ENCODE data around the gene PCDHGA4.
"Not testable (repeated sequence)": the region's sequence is repeated elsewhere in the genome, so short reads cannot be mapped to it uniquely, and the experiment has no call there.

GRCh38 chr5:141340781-141341354 is 14.0 kb upstream of the PCDHGA4 start:
- TF ChIP-seq CTCF, POLR2A (IDR thresholded peaks at IDR 0.05): not testable (repeated sequence)

All from testis (tissue), 2 donors.